WTC11 (cell line): Measurements from ENCODE around the gene NKAIN2. TPM values are rescaled to one million over a fixed set of nuclear protein-coding genes. Genes with fewer than 3 reads are reported as not detected.

Experiments used
- ATAC-seq: fragments of 200-7000 bp; cut with Tn5 transposase; 2 replicates; pipeline ENCODE4 v1.10.0; 2021; ENCODE audit warnings: mild to moderate bottlenecking, moderate library complexity
- CTCF ChIA-PET: fragments of 300-600 bp; sonication (Branson Sonifier 250); formaldehyde crosslinking; loops from one replicate; lab custom pipeline; 2021; ENCODE audit warnings: antibody characterized with exemption; lab: Charles Lee
- POLR2A ChIA-PET: fragments of 350-600 bp; sonication (Branson Sonifier 250); formaldehyde crosslinking; loops from one replicate; lab custom pipeline; 2021; ENCODE audit warnings: antibody characterized with exemption; lab: Charles Lee
- DNase-seq: peaks from one replicate; pipeline ENCODE4 v3.0.0; 2021; ENCODE audit warnings: low spot score
- H3K27ac Mint-ChIP-seq: 2 replicates; pipeline ENCODE4 v1.8.0; 2021; ENCODE audit warnings: mixed read lengths
- H3K27me3 Mint-ChIP-seq: 2 replicates; pipeline ENCODE4 v1.8.0; 2021; ENCODE audit warnings: low read depth, mild to moderate bottlenecking, moderate library complexity, mixed read lengths
- H3K36me3 Mint-ChIP-seq: 2 replicates; pipeline ENCODE4 v1.8.0; 2021; ENCODE audit warnings: mixed read lengths
- H3K4me1 Mint-ChIP-seq: 2 replicates; pipeline ENCODE4 v1.8.0; 2022; ENCODE audit warnings: mixed read lengths
- H3K4me3 Mint-ChIP-seq: 2 replicates; pipeline ENCODE4 v1.8.0; 2021; ENCODE audit warnings: mild to moderate bottlenecking, moderate library complexity, mixed read lengths
- H3K9me3 Mint-ChIP-seq: 2 replicates; pipeline ENCODE4 v1.8.0; 2021; ENCODE audit warnings: mixed read lengths
- FOXP1 ChIP-seq: sonication (generic); formaldehyde crosslinking; IDR thresholded peaks from 2 replicates; pipeline ENCODE4 v1.8.0; 2022; ENCODE audit warnings: missing genetic modification reagents, mild to moderate bottlenecking, moderate library complexity, borderline replicate concordance
- GABPB1 ChIP-seq: sonication (generic); formaldehyde crosslinking; IDR thresholded peaks from 2 replicates; pipeline ENCODE4 v1.8.1; 2023; ENCODE audit warnings: mild to moderate bottlenecking, missing genetic modification reagents
- GTF2I ChIP-seq: fragments of 250-450 bp; sonication (Bioruptor Pico); conservative IDR thresholded peaks from 2 replicates; pipeline ENCODE4 v1.4.0; 2021; ENCODE audit warnings: mild to moderate bottlenecking
- HMGA2 ChIP-seq: fragments of 250-450 bp; sonication (Bioruptor Pico); IDR thresholded peaks from 2 replicates; pipeline ENCODE4 v1.4.0; 2021; ENCODE audit warnings: mild to moderate bottlenecking, moderate library complexity
- IRF2 ChIP-seq: sonication (generic); formaldehyde crosslinking; IDR thresholded peaks from 2 replicates; pipeline ENCODE4 v1.8.0; 2022; ENCODE audit warnings: low read depth, missing genetic modification reagents, borderline replicate concordance
- SMAD3 ChIP-seq: sonication (generic); formaldehyde crosslinking; IDR thresholded peaks from 2 replicates; pipeline ENCODE4 v1.8.0; 2022; ENCODE audit warnings: missing genetic modification reagents, mild to moderate bottlenecking, borderline replicate concordance
- SOX15 ChIP-seq: fragments of 250-450 bp; sonication (Bioruptor Pico); IDR thresholded peaks from 2 replicates; pipeline ENCODE4 v1.9.0; 2021; ENCODE audit warnings: mild to moderate bottlenecking
- ZBTB21 ChIP-seq: sonication (generic); formaldehyde crosslinking; IDR thresholded peaks from 2 replicates; pipeline ENCODE4 v1.8.1; 2023; ENCODE audit warnings: mild to moderate bottlenecking, missing genetic modification reagents, borderline replicate concordance
- ZNF317 ChIP-seq: sonication (generic); formaldehyde crosslinking; IDR thresholded peaks from 2 replicates; pipeline ENCODE4 v1.8.1; 2023; ENCODE audit warnings: low read depth, mild to moderate bottlenecking, moderate library complexity, missing genetic modification reagents, borderline replicate concordance
- total RNA-seq: library from RNA; stranded (reverse); gene quantifications from 3 replicates; pipeline ENCODE4 v1.2.3, GENCODE V29; 2021
- TF ChIP-seq, protein P1 (sequence below): sonication (generic); formaldehyde crosslinking; IDR thresholded peaks from 2 replicates; pipeline ENCODE4 v1.8.1; 2022; ENCODE audit warnings: mild to moderate bottlenecking, moderate library complexity, missing genetic modification reagents
- TF ChIP-seq, protein P2 (sequence below): sonication (generic); formaldehyde crosslinking; IDR thresholded peaks from 2 replicates; pipeline ENCODE4 v1.8.0; 2022; ENCODE audit warnings: mild to moderate bottlenecking, missing genetic modification reagents
- TF ChIP-seq, protein P3 (sequence below): fragments of 200-600 bp; IDR thresholded peaks from 2 replicates; pipeline ENCODE4 v1.8.0; 2022; ENCODE audit warnings: antibody characterized with exemption
- TF ChIP-seq, protein P4 (sequence below): sonication (generic); formaldehyde crosslinking; IDR thresholded peaks from 2 replicates; pipeline ENCODE4 v1.8.0; 2022; ENCODE audit warnings: missing genetic modification reagents
- TF ChIP-seq, protein P5 (sequence below): sonication (generic); formaldehyde crosslinking; IDR thresholded peaks from 2 replicates; pipeline ENCODE4 v1.8.0; 2022; ENCODE audit warnings: mild to moderate bottlenecking, missing genetic modification reagents
- TF ChIP-seq, protein P6 (sequence below): sonication (generic); formaldehyde crosslinking; IDR thresholded peaks from 2 replicates; pipeline ENCODE4 v1.8.1; 2022; ENCODE audit warnings: low read depth, missing genetic modification reagents, borderline replicate concordance
- TF ChIP-seq, protein P7 (sequence below): sonication (generic); formaldehyde crosslinking; IDR thresholded peaks from 2 replicates; pipeline ENCODE4 v1.8.1; 2023; ENCODE audit warnings: mild to moderate bottlenecking, missing genetic modification reagents, borderline replicate concordance
- TF ChIP-seq, protein P8 (sequence below): sonication (generic); formaldehyde crosslinking; IDR thresholded peaks from 2 replicates; pipeline ENCODE4 v1.8.1; 2022; ENCODE audit warnings: missing genetic modification reagents, borderline replicate concordance
- TF ChIP-seq, protein P9 (sequence below): fragments of 250-450 bp; sonication (Bioruptor Pico); IDR thresholded peaks from 2 replicates; pipeline ENCODE4 v2.1.2; 2022; ENCODE audit warnings: mild to moderate bottlenecking, moderate library complexity

Gene NKAIN2
- total RNA-seq, 1 experiment from 2014 or later, result 0.33 TPM

DNA sequence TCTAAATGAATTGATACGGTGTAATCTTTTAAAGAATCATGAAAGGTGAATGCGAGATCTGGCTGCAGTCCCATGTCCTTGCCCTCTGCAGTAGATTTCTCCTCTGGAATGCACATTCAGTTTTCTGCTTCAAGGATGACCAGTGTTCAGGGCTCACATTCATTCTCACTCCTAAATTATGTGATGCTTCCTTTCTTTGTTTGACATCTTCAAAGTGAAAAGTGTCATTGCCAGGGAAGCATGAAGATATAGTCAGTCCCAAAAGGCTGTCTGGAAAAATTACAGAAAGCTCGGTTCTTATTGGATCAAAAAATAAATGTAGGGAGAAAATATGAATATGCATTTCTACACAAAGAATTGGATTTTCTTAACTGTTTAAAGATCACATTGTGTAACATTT, 395.6 kb downstream of the NKAIN2 start:
- no peak overlapping the region for H3K27ac Mint-ChIP-seq
- POLR2A ChIA-PET, result no interaction called here
- TF ChIP-seq, protein P1, sequence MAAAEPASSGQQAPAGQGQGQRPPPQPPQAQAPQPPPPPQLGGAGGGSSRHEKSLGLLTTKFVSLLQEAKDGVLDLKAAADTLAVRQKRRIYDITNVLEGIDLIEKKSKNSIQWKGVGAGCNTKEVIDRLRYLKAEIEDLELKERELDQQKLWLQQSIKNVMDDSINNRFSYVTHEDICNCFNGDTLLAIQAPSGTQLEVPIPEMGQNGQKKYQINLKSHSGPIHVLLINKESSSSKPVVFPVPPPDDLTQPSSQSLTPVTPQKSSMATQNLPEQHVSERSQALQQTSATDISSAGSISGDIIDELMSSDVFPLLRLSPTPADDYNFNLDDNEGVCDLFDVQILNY (CRISPR knock-in tag), result no peak
- TF ChIP-seq, protein P2, sequence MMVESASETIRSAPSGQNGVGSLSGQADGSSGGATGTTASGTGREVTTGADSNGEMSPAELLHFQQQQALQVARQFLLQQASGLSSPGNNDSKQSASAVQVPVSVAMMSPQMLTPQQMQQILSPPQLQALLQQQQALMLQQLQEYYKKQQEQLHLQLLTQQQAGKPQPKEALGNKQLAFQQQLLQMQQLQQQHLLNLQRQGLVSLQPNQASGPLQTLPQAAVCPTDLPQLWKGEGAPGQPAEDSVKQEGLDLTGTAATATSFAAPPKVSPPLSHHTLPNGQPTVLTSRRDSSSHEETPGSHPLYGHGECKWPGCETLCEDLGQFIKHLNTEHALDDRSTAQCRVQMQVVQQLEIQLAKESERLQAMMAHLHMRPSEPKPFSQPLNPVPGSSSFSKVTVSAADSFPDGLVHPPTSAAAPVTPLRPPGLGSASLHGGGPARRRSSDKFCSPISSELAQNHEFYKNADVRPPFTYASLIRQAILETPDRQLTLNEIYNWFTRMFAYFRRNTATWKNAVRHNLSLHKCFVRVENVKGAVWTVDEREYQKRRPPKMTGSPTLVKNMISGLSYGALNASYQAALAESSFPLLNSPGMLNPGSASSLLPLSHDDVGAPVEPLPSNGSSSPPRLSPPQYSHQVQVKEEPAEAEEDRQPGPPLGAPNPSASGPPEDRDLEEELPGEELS (CRISPR knock-in tag), result no peak
- TF ChIP-seq GABPB1 (CRISPR knock-in tag) (no peak), FOXP1 (no peak), IRF2 (no peak), HMGA2 (CRISPR knock-in tag) (no peak)
- TF ChIP-seq, protein P3, sequence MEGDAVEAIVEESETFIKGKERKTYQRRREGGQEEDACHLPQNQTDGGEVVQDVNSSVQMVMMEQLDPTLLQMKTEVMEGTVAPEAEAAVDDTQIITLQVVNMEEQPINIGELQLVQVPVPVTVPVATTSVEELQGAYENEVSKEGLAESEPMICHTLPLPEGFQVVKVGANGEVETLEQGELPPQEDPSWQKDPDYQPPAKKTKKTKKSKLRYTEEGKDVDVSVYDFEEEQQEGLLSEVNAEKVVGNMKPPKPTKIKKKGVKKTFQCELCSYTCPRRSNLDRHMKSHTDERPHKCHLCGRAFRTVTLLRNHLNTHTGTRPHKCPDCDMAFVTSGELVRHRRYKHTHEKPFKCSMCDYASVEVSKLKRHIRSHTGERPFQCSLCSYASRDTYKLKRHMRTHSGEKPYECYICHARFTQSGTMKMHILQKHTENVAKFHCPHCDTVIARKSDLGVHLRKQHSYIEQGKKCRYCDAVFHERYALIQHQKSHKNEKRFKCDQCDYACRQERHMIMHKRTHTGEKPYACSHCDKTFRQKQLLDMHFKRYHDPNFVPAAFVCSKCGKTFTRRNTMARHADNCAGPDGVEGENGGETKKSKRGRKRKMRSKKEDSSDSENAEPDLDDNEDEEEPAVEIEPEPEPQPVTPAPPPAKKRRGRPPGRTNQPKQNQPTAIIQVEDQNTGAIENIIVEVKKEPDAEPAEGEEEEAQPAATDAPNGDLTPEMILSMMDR, result no peak
- TF ChIP-seq, protein P4, sequence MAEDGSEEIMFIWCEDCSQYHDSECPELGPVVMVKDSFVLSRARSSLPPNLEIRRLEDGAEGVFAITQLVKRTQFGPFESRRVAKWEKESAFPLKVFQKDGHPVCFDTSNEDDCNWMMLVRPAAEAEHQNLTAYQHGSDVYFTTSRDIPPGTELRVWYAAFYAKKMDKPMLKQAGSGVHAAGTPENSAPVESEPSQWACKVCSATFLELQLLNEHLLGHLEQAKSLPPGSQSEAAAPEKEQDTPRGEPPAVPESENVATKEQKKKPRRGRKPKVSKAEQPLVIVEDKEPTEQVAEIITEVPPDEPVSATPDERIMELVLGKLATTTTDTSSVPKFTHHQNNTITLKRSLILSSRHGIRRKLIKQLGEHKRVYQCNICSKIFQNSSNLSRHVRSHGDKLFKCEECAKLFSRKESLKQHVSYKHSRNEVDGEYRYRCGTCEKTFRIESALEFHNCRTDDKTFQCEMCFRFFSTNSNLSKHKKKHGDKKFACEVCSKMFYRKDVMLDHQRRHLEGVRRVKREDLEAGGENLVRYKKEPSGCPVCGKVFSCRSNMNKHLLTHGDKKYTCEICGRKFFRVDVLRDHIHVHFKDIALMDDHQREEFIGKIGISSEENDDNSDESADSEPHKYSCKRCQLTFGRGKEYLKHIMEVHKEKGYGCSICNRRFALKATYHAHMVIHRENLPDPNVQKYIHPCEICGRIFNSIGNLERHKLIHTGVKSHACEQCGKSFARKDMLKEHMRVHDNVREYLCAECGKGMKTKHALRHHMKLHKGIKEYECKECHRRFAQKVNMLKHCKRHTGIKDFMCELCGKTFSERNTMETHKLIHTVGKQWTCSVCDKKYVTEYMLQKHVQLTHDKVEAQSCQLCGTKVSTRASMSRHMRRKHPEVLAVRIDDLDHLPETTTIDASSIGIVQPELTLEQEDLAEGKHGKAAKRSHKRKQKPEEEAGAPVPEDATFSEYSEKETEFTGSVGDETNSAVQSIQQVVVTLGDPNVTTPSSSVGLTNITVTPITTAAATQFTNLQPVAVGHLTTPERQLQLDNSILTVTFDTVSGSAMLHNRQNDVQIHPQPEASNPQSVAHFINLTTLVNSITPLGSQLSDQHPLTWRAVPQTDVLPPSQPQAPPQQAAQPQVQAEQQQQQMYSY (CRISPR knock-in tag), result no peak
- TF ChIP-seq, all 79 proteins: peak for 0
- H3K9me3 Mint-ChIP-seq, result peaks cover 1% of the 10 kb centered on the region; the same call in 1 of the 2 replicates
- ATAC-seq (no peak), DNase-seq (no peak)
- H3K4me3 Mint-ChIP-seq, result no peak overlapping the region
- H3K36me3 Mint-ChIP-seq, result no peaks in the 10 kb centered on the region
- CTCF ChIA-PET, result no interaction called here
- H3K27me3 Mint-ChIP-seq, result no peaks in the 10 kb centered on the region
- H3K4me1 Mint-ChIP-seq, result peaks cover 17% of the 10 kb centered on the region

DNA sequence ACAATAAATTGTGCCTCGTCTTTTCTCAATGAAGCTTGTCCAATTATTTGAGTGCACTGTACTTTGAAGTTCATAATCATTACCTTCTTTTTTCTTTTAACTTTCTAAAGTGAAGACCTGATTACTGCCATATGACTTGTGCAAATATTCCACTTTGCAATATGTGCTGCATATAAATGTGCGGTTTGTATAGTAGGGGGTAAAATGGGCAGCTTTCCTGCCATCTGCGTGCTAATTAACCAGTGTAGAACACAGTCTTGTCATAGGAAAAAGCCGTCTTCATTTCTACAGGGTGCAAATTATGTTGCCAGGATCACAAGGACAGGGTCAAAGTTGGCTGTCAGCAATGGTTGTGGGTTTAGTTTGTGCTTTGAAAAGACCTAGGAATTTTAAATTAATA, 397.0 kb downstream of the NKAIN2 start:
- ATAC-seq (no peak), DNase-seq (no peak)
- no peaks in the 10 kb centered on the region for H3K27me3 Mint-ChIP-seq
- ChIA-PET CTCF (no interaction called here), POLR2A (no interaction called here)
- H3K4me1 Mint-ChIP-seq, result peaks cover 11% of the 10 kb centered on the region
- H3K9me3 Mint-ChIP-seq, result no peaks in the 10 kb centered on the region
- H3K4me3 Mint-ChIP-seq, result no peak overlapping the region
- H3K36me3 Mint-ChIP-seq, result no peaks in the 10 kb centered on the region
- H3K27ac Mint-ChIP-seq, result no peak overlapping the region
- TF ChIP-seq ZNF317 (CRISPR knock-in tag) (no peak), SMAD3 (CRISPR knock-in tag) (no peak), SOX15 (CRISPR knock-in tag) (no peak), GTF2I (CRISPR knock-in tag) (no peak), ZBTB21 (CRISPR knock-in tag) (no peak)
- TF ChIP-seq, protein P5, sequence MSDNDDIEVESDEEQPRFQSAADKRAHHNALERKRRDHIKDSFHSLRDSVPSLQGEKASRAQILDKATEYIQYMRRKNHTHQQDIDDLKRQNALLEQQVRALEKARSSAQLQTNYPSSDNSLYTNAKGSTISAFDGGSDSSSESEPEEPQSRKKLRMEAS (CRISPR knock-in tag), result no peak
- TF ChIP-seq, protein P6, sequence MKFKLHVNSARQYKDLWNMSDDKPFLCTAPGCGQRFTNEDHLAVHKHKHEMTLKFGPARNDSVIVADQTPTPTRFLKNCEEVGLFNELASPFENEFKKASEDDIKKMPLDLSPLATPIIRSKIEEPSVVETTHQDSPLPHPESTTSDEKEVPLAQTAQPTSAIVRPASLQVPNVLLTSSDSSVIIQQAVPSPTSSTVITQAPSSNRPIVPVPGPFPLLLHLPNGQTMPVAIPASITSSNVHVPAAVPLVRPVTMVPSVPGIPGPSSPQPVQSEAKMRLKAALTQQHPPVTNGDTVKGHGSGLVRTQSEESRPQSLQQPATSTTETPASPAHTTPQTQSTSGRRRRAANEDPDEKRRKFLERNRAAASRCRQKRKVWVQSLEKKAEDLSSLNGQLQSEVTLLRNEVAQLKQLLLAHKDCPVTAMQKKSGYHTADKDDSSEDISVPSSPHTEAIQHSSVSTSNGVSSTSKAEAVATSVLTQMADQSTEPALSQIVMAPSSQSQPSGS (CRISPR knock-in tag), result no peak
- TF ChIP-seq, protein P7, sequence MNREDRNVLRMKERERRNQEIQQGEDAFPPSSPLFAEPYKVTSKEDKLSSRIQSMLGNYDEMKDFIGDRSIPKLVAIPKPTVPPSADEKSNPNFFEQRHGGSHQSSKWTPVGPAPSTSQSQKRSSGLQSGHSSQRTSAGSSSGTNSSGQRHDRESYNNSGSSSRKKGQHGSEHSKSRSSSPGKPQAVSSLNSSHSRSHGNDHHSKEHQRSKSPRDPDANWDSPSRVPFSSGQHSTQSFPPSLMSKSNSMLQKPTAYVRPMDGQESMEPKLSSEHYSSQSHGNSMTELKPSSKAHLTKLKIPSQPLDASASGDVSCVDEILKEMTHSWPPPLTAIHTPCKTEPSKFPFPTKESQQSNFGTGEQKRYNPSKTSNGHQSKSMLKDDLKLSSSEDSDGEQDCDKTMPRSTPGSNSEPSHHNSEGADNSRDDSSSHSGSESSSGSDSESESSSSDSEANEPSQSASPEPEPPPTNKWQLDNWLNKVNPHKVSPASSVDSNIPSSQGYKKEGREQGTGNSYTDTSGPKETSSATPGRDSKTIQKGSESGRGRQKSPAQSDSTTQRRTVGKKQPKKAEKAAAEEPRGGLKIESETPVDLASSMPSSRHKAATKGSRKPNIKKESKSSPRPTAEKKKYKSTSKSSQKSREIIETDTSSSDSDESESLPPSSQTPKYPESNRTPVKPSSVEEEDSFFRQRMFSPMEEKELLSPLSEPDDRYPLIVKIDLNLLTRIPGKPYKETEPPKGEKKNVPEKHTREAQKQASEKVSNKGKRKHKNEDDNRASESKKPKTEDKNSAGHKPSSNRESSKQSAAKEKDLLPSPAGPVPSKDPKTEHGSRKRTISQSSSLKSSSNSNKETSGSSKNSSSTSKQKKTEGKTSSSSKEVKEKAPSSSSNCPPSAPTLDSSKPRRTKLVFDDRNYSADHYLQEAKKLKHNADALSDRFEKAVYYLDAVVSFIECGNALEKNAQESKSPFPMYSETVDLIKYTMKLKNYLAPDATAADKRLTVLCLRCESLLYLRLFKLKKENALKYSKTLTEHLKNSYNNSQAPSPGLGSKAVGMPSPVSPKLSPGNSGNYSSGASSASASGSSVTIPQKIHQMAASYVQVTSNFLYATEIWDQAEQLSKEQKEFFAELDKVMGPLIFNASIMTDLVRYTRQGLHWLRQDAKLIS (CRISPR knock-in tag), result no peak
- TF ChIP-seq, protein P8, sequence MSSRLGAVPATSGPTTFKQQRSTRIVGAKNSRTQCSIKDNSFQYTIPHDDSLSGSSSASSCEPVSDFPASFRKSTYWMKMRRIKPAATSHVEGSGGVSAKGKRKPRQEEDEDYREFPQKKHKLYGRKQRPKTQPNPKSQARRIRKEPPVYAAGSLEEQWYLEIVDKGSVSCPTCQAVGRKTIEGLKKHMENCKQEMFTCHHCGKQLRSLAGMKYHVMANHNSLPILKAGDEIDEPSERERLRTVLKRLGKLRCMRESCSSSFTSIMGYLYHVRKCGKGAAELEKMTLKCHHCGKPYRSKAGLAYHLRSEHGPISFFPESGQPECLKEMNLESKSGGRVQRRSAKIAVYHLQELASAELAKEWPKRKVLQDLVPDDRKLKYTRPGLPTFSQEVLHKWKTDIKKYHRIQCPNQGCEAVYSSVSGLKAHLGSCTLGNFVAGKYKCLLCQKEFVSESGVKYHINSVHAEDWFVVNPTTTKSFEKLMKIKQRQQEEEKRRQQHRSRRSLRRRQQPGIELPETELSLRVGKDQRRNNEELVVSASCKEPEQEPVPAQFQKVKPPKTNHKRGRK (CRISPR knock-in tag), result no peak
- TF ChIP-seq, protein P9, sequence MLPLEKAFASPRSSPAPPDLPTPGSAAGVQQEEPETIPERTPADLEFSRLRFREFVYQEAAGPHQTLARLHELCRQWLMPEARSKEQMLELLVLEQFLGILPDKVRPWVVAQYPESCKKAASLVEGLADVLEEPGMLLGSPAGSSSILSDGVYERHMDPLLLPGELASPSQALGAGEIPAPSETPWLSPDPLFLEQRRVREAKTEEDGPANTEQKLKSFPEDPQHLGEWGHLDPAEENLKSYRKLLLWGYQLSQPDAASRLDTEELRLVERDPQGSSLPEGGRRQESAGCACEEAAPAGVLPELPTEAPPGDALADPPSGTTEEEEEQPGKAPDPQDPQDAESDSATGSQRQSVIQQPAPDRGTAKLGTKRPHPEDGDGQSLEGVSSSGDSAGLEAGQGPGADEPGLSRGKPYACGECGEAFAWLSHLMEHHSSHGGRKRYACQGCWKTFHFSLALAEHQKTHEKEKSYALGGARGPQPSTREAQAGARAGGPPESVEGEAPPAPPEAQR, result no peak
